PC-3 (cell line): ENCODE results near the gene IFNAR1. TPM values are rescaled to one million over a fixed set of nuclear protein-coding genes. Genes with fewer than 3 reads are reported as not detected.

Experiments
- ATAC-seq: fragments of 200-7000 bp; cut with Tn5 transposase; 2 replicates; pipeline ENCODE4 v1.9.1; 2020; ENCODE audit warnings: mild to moderate bottlenecking, moderate library complexity
- BruUV-seq: library from RNA; stranded (reverse); fragments of 400-500 nt; replicated peaks from 2 replicates; lab custom pipeline; 2021; lab: Mats Ljungman, UMichigan
- CTCF ChIA-PET: fragments of 300-600 bp; sonication (Branson Sonifier 250); formaldehyde crosslinking; loops from one replicate; lab custom pipeline; 2022; ENCODE audit warnings: antibody characterized with exemption; lab: Charles Lee
- POLR2A ChIA-PET: fragments of 300-600 bp; sonication (Branson Sonifier 250); formaldehyde crosslinking; loops from one replicate; lab custom pipeline; 2022; ENCODE audit warnings: antibody characterized with exemption; ENCODE audit not compliant: unreplicated experiment; lab: Charles Lee
- DNase-seq: peaks from one replicate; pipeline ENCODE4 v3.0.0-alpha.2; 2015
- H2AFZ ChIP-seq: fragments of 300-600 bp; sonication (generic); 2 replicates; pipeline ENCODE4 v1.6.0; 2016; ENCODE audit warnings: antibody characterized with exemption, low read length
- H3F3A ChIP-seq: fragments of 300-600 bp; sonication (generic); one replicate; pipeline ENCODE4 v1.6.0; 2017; ENCODE audit warnings: antibody characterized with exemption, low read length, control low read depth, mild to moderate bottlenecking; ENCODE audit not compliant: unreplicated experiment
- H3K27ac ChIP-seq: fragments of 300-600 bp; sonication (generic); 2 replicates; pipeline ENCODE4 v1.5.1; 2016; ENCODE audit warnings: mild to moderate bottlenecking, low read length
- H3K27me3 ChIP-seq: fragments of 300-600 bp; sonication (generic); 2 replicates; pipeline ENCODE4 v1.6.1; 2016; ENCODE audit warnings: low read length, mixed read lengths
- H3K36me3 ChIP-seq: fragments of 300-600 bp; sonication (generic); 2 replicates; pipeline ENCODE4 v1.6.1; 2016; ENCODE audit warnings: low read depth, mixed run types, low read length, mixed read lengths
- H3K4me1 ChIP-seq: fragments of 300-600 bp; sonication (generic); 2 replicates; pipeline ENCODE4 v1.5.1; 2016; ENCODE audit warnings: low read length; ENCODE audit not compliant: insufficient read depth
- H3K4me2 ChIP-seq: fragments of 300-600 bp; sonication (generic); 2 replicates; pipeline ENCODE4 v1.6.0; 2016; ENCODE audit warnings: low read length
- H3K4me3 ChIP-seq: fragments of 300-600 bp; sonication (generic); 2 replicates; pipeline ENCODE4 v1.5.1; 2016; ENCODE audit warnings: mild to moderate bottlenecking, low read length, mixed read lengths
- H3K79me2 ChIP-seq: fragments of 300-600 bp; sonication (generic); 2 replicates; pipeline ENCODE4 v1.6.1; 2017; ENCODE audit warnings: low read length, mixed read lengths
- H3K9ac ChIP-seq: fragments of 300-600 bp; sonication (generic); 2 replicates; pipeline ENCODE4 v1.6.0; 2016; ENCODE audit warnings: mild to moderate bottlenecking, low read length
- H3K9me2 ChIP-seq: fragments of 300-600 bp; sonication (generic); replicated peaks from 2 replicates; pipeline ENCODE4 v1.6.1; 2016; ENCODE audit warnings: mixed run types, low read length, mixed read lengths
- H3K9me3 ChIP-seq: fragments of 300-600 bp; sonication (generic); 2 replicates; pipeline ENCODE4 v1.6.1; 2016; ENCODE audit warnings: low read length, mixed read lengths
- H4K20me1 ChIP-seq: fragments of 300-600 bp; sonication (generic); 2 replicates; pipeline ENCODE4 v1.6.1; 2016; ENCODE audit warnings: low read length, mixed read lengths
- CTCF ChIP-seq: fragments of 300-600 bp; sonication (generic); conservative IDR thresholded peaks from 2 replicates; pipeline ENCODE4 v1.5.1; 2017; ENCODE audit warnings: antibody characterized with exemption, low read depth, mild to moderate bottlenecking, low read length
- EZH2 ChIP-seq: fragments of 300-600 bp; sonication (generic); IDR thresholded peaks from one replicate; pipeline ENCODE4 v1.6.1; 2017; ENCODE audit warnings: antibody characterized with exemption, mild to moderate bottlenecking, low read length; ENCODE audit not compliant: unreplicated experiment
- EZH2phosphoT487 ChIP-seq: fragments of 300-600 bp; sonication (generic); IDR thresholded peaks from 2 replicates; pipeline ENCODE4 v1.6.1; 2018; ENCODE audit warnings: mild to moderate bottlenecking, antibody characterized with exemption, low read length, borderline replicate concordance
- intact Hi-C: fragments of 100-400 bp; cut with micrococcal nuclease; formaldehyde crosslinking; loops from 2 replicates; pipeline ENCODE4 v1.9.0; 2023
- total RNA-seq: library from RNA; depleted of rRNA; stranded (reverse); fragments of >200 nt; gene quantifications from 2 replicates; pipeline ENCODE4 v1.2.3, GENCODE V29; 2014

Gene IFNAR1
- total RNA-seq, 1 experiment from 2014 or later = 13.2 TPM

DNA sequence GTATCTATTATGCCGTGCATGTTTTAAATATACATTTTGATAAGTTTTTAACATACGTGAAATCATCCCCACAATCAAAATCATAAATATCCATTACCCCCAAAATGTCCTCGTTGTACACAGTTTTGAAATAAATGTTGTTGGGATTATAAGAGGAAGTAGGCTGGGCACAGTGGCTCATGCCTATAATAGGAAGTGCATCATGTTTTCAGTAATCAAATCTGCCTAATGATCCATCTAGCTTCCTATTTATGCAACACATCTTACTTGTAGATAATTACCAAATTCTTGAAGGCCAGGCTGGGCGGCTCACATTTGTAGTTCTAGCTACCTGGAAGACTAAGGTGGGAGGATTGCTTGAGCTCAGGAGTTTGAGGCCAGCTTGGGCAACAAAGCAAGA lies 63.4 kb downstream of the IFNAR1 start:
- H3K4me2 ChIP-seq = no peak overlapping the region
- no peak for TF ChIP-seq EZH2phosphoT487
- no peak for TF ChIP-seq EZH2
- TF ChIP-seq CTCF = no peak
- ATAC-seq (no peak), DNase-seq (no peak)
- no peak overlapping the region for H2AFZ ChIP-seq
- no peaks in the 10 kb centered on the region for H4K20me1 ChIP-seq
- CTCF ChIA-PET = no interaction called here
- no peak overlapping the region for H3K4me3 ChIP-seq
- POLR2A ChIA-PET = interaction anchor here (0.6 kb wide), 1 partner anchor 101 kb away, joined by 9 read pairs; no protein-coding TSS in a partner anchor
- no peak overlapping the region for H3K9ac ChIP-seq
- no peaks in the 10 kb centered on the region for H3K79me2 ChIP-seq
- intact Hi-C loops = no loop called here
- no TSS peak for BruUV-seq
- H3K27ac ChIP-seq = no peak overlapping the region
- H3K27me3 ChIP-seq = no peaks in the 10 kb centered on the region
- H3F3A ChIP-seq = no peaks in the 10 kb centered on the region
- H3K9me3 ChIP-seq = no peaks in the 10 kb centered on the region
- H3K36me3 ChIP-seq = no peaks in the 10 kb centered on the region
- no peaks in the 10 kb centered on the region for H3K9me2 ChIP-seq
- H3K4me1 ChIP-seq = peaks cover 7% of the 10 kb centered on the region

DNA sequence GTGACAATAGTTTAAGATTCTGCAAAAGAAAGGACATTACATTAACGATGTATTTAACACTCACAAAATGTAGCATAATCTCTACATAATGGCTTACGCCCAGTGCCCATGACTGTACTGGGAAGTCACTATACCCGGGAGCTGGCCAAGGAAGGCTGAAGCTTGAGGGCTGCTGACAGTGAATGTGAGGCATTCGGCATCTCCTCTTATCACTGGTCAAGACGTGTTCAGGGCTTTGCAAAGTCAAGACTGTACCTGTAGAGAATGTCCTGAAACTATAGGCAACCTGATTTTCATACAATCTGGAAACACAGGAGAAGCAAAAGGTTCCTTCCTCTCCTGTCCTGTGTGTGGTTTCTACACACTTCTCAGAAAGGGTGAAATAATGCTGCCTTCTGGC lies 65.7 kb downstream of the IFNAR1 start:
- no peaks in the 10 kb centered on the region for H3K4me1 ChIP-seq
- H2AFZ ChIP-seq = no peak overlapping the region
- H3K79me2 ChIP-seq = no peaks in the 10 kb centered on the region
- no peaks in the 10 kb centered on the region for H4K20me1 ChIP-seq
- no peaks in the 10 kb centered on the region for H3K9me3 ChIP-seq
- intact Hi-C loops = no loop called here
- no peaks in the 10 kb centered on the region for H3F3A ChIP-seq
- POLR2A ChIA-PET = no interaction called here
- H3K27ac ChIP-seq = no peak overlapping the region
- no peak for DNase-seq
- H3K4me2 ChIP-seq = no peak overlapping the region
- H3K4me3 ChIP-seq = no peak overlapping the region
- ATAC-seq = no peak
- TF ChIP-seq CTCF = no peak
- TF ChIP-seq EZH2 = no peak
- no peak for TF ChIP-seq EZH2phosphoT487
- BruUV-seq = no TSS peak
- no peaks in the 10 kb centered on the region for H3K36me3 ChIP-seq
- CTCF ChIA-PET = no interaction called here
- no peaks in the 10 kb centered on the region for H3K9me2 ChIP-seq
- H3K9ac ChIP-seq = no peak overlapping the region
- no peaks in the 10 kb centered on the region for H3K27me3 ChIP-seq

GRCh38 chr21:33391656-33392055 lies 66.9 kb downstream of the IFNAR1 start:
- no TSS peak for BruUV-seq
- no peak for DNase-seq
- TF ChIP-seq CTCF = no peak
- no peak for TF ChIP-seq EZH2
- TF ChIP-seq EZH2phosphoT487 = no peak
- no peaks in the 10 kb centered on the region for H4K20me1 ChIP-seq
- no peak overlapping the region for H2AFZ ChIP-seq
- ChIA-PET CTCF (no interaction called here), POLR2A (no interaction called here)
- no peaks in the 10 kb centered on the region for H3K9me2 ChIP-seq
- H3K4me1 ChIP-seq = peaks cover 2% of the 10 kb centered on the region; the same call in 1 of the 2 replicates
- H3K9ac ChIP-seq = no peak overlapping the region
- H3K36me3 ChIP-seq = no peaks in the 10 kb centered on the region
- intact Hi-C loops = no loop called here
- no peak overlapping the region for H3K4me3 ChIP-seq
- H3K27me3 ChIP-seq = no peaks in the 10 kb centered on the region
- H3K4me2 ChIP-seq = no peak overlapping the region
- no peaks in the 10 kb centered on the region for H3F3A ChIP-seq
- H3K79me2 ChIP-seq = no peaks in the 10 kb centered on the region
- ATAC-seq = no peak
- no peaks in the 10 kb centered on the region for H3K9me3 ChIP-seq
- no peak overlapping the region for H3K27ac ChIP-seq
